NCI-H2196 (cell line): ENCODE results near the gene UBAP1.
"Not testable (repeated sequence)": the region's sequence is repeated elsewhere in the genome, so short reads cannot be mapped to it uniquely, and the experiment has no call there.

Experiments
- DNase-seq: peaks from one replicate; lab custom pipeline; 2025; ENCODE audit not compliant: unreplicated experiment; lab: John Stamatoyannopoulos, UW

UBAP1 gene

GRCh38 chr9:34259315-34259714, 80.5 kb downstream of the UBAP1 start:
- no peak for DNase-seq

GRCh38 chr9:34262971-34263370, 84.1 kb downstream of the UBAP1 start:
- no peak for DNase-seq

GRCh38 chr9:34267660-34268059, 88.8 kb downstream of the UBAP1 start:
- DNase-seq: no peak

DNA sequence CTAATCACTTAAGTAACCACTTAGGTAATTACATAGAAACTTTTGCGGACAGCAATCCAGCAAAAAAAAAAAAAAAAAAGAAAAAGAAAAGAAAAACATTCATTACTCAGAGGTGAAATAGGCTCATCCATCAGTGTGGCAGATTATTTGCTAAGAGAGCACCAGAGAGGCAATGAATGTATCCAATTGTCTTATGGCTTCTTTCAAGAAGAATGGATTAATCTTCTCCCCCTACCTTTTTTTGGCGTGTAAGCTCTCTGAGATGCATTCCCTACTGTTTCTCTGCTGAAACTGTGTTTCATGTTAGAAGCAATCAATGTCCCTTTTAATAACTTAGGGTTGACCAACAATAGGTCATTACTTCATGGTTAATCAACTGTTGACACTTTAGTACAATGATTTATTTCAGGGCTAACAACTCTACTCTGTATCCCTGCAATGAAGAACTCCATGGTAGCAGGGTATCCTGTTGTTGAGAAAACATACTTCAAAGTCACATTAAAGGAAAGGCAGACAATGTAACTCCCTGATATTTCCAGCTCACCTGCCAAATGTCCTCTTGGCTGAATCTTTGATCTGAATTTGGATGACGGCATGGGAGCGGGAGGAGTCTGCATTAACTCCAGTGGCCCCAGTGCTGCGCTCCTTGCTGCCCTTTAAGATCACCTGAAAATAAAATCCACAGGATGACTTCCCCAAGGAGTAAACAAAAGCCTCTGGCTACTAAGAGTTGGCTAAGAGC, 92.6 kb downstream of the UBAP1 start:
- DNase-seq: no peak

DNA sequence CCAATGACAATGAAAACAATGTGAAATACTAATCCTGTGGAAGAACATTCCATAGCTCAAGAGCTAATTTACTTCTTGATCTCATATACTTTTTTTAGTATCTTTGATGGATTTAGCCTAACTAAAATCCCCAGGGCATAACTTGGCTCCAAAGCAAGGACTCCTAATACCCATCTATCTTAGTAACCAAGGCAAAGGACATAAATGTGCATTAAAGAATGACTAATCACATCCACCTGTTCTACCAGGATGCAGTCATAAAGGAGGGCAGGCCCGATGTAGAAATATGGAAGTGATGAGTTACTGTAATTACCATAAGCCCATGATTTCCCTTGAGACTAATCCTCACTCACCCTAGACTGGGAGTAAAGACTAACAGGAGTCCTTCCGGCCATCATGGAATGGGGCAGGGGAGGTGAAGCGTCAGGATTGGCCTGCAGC, 93.3 kb downstream of the UBAP1 start:
- no peak for DNase-seq

GRCh38 chr9:34273588-34273987, 94.7 kb downstream of the UBAP1 start:
- not testable (repeated sequence) for DNase-seq

- no peak for DNase-seq
Measured at GRCh38 chr9:34275811-34276210, 97.0 kb downstream of the UBAP1 start.

DNA sequence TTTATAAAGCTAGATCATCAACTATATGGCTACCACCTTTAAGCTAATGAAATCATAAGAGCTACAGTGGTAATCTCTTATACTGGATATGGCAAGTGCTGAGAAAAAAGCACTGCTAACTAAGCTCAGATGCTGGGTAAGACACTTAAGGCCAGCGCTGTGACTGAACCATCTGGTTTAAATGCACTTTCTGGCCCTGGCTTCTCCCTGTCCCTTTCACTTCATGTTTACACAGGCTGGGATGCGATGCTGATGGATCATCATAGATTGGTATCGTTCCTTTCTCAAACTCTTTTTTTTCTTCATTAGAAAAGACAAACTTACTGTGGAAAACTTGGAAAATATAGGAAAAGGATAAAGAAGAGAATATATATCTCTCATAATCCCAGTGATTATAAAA, 97.9 kb downstream of the UBAP1 start:
- DNase-seq: no peak

GRCh38 chr9:34279411-34279810, 100.6 kb downstream of the UBAP1 start:
- DNase-seq: peak; percentile 8

DNA sequence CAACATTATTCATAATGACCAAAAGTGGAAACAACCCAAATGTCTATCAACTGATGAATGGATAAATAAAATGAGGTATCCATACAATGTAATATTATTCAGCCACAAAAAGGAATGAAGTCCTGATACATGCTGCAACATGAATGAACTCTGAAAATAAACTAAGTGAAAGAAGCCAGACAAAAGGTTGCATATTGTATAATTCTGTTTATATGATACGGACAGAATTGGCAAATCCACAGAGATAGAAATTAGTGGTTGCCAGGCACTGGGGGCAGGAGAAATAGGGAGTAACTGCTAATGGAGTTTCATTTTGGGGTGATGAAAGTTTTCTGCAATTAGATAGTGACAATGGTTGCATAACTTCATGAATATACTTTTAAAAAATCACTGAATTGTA, 103.3 kb downstream of the UBAP1 start:
- no peak for DNase-seq

DNA sequence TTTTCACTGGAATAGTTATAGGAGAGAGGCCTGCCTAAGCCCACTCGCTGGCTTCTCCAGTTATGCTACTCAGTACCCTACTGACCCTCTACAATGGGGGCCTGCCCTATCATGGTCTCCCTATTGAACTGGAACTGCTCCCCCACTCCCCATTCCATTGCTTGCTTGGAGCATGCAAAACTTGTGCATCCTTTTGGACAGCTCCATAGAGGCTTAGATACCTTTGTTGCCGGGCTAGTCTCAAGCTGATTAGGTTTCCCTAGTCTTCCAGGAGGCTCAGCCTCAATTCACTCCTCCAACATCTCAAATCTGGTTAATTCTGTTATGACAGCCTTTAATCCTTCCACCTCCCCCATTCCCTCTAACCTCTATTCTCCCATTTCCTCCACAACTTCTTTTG, 110.3 kb downstream of the UBAP1 start:
- no peak for DNase-seq

GRCh38 chr9:34291023-34291422, 112.2 kb downstream of the UBAP1 start:
- no peak for DNase-seq

DNA sequence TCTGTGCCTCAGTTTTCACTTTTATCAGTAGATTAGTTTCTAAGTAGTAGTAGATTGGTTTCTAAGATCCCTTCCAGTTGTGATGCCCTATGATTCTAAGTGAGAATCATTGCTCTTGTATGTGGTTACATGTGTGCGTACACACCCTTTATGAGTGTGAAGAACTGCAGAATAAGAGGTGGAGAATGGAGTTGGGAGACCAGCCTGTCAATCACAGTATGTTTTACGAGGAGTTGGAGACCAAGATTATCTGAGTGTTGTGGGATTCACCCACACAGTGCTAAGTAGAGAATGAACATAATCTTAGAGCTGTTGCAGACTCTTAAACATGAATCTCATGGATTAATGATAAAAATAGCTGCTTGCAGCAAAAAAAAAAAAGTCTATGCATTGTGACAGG, 112.6 kb downstream of the UBAP1 start:
- no peak for DNase-seq

- DNase-seq: no peak
Measured at GRCh38 chr9:34292552-34292951, 113.7 kb downstream of the UBAP1 start.

DNA sequence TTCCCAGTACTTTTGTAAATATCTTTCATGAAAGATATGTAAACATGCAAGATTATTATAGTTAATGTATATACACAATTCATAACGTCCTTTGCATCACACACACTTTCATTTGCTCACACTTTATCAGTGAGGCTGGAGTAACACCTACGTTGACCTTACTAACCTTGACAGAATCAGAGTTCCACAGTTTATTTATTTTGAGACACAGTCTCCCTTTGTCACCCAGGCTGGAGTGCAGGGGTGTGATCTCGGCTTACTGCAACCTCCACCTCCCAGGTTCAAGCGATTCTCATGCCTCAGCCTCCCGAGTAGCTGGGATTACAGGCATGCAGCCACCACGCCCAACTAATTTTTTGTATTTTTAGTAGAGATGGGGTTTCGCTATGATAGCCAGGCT, 122.2 kb downstream of the UBAP1 start:
- not testable (repeated sequence) for DNase-seq
